ENCODE data around the gene CBX2.

The CBX2 gene

DNA sequence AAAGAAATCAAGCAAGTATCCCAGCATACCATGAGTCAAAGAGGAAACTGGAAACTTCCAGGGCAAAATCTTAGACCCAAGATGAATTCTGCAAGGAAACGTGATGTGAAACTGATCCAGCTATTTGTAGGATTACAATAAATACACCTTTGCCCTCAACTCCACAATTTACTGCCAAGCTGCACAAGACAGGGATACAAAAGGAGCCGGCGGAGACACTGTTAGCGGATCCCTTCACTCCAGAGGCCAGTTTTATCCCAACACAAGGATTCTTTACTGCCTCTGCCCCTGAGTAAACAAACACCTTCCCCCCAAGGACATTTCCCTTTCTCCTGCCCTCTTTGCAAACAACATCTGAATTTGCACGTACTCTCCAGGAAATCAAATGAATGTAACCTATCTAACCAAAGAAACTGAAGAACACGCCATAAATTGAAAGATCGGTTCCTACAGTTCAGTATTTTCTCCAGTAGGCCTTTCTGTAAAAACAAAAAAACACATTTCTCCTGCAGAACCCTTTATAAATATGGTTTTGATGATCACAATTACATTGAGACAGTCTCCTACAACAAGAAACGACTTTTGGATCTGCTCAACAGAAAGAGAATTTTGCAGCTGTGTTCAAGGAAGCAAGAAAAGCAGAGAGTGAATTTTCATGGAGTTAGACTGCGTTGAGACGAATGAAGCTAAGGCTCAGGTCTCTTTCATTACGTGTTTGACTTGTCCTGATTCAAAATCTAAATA is 1.4 kb upstream of the CBX2 start:
- Histone ChIP-seq H3K4me1 (ENCODE audit: control insufficient read depth in 1 of 2, insufficient read depth in 2 of 2, low read length in 2 of 2) (peaks cover 0 to 21% of the 10 kb centered on the region in 2 donors), H3K9me3 (ENCODE audit: control insufficient read depth in 1 of 2, low read length in 2 of 2) (no peaks in the 10 kb centered on the region), H3K27ac (ENCODE audit: low read length) (no peak overlapping the region), H3K27me3 (ENCODE audit: low read depth, low read length) (peaks cover 48% of the 10 kb centered on the region), H3K36me3 (ENCODE audit: control insufficient read depth in 1 of 2, insufficient read depth in 2 of 2, low read length in 2 of 2) (no peaks in the 10 kb centered on the region), H3K4me3 (ENCODE audit: low read depth in 1 of 2, low read length in 2 of 2) (peak overlapping the region in 1 of 2 donors; percentile 26)

- no peaks in the 10 kb centered on the region for H3K36me3 ChIP-seq (ENCODE audit: control insufficient read depth in 1 of 2, insufficient read depth in 2 of 2, low read length in 2 of 2)
These were observed 641 bp upstream of the CBX2 start for GRCh38 chr17:79777120-79777893.

DNA sequence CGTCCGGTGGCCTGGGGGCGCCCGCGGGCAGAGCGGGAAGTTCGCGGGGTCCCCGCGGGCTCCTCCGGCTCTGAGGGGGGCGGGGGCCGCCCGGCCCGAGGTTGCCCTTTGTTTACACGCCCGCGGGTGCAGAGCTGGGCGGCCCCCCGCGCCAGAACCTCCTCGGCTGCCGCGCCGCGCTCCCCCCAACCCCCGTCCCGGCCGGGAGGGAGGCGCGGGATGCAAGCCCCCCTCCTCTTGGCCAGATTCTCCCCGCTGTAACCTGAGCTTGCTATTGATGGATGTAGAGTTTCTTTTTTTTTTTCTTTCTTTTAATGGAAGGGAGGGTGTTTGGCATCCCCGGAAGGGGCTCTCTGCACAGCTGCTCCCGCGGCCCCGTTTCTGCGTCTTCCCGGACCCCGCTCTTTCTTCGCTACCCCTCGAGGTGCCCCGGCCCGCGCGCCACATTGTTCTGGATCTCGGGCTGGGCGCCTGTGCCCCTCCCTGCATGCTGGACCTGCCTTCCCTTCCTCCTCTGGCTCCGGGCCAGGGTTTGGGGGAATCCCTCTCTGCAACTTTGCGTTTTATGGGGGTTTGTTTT is 646 bp downstream of the CBX2 start:
- Histone ChIP-seq H3K4me3 (ENCODE audit: low read depth in 1 of 2, low read length in 2 of 2) (peak overlapping the region in 1 of 2 donors; percentile 58), H3K27ac (ENCODE audit: low read length) (no peak overlapping the region), H3K4me1 (ENCODE audit: control insufficient read depth in 1 of 2, insufficient read depth in 2 of 2, low read length in 2 of 2) (peaks cover 0 to 21% of the 10 kb centered on the region in 2 donors), H3K27me3 (ENCODE audit: low read depth, low read length) (peaks cover 47% of the 10 kb centered on the region), H3K36me3 (ENCODE audit: control insufficient read depth in 1 of 2, insufficient read depth in 2 of 2, low read length in 2 of 2) (no peaks in the 10 kb centered on the region), H3K9me3 (ENCODE audit: control insufficient read depth in 1 of 2, low read length in 2 of 2) (no peaks in the 10 kb centered on the region)

More at GRCh38 chr17:79777120-79777893, 641 bp upstream of the CBX2 start:
- Histone ChIP-seq H3K9me3 (ENCODE audit: control insufficient read depth in 1 of 2, low read length in 2 of 2) (no peaks in the 10 kb centered on the region), H3K4me1 (ENCODE audit: control insufficient read depth in 1 of 2, insufficient read depth in 2 of 2, low read length in 2 of 2) (peaks cover 0 to 21% of the 10 kb centered on the region in 2 donors), H3K27ac (ENCODE audit: low read length) (no peak overlapping the region), H3K4me3 (ENCODE audit: low read depth in 1 of 2, low read length in 2 of 2) (peak overlapping the region; percentile 26 to 52), H3K27me3 (ENCODE audit: low read depth, low read length) (peaks cover 48% of the 10 kb centered on the region)

DNA sequence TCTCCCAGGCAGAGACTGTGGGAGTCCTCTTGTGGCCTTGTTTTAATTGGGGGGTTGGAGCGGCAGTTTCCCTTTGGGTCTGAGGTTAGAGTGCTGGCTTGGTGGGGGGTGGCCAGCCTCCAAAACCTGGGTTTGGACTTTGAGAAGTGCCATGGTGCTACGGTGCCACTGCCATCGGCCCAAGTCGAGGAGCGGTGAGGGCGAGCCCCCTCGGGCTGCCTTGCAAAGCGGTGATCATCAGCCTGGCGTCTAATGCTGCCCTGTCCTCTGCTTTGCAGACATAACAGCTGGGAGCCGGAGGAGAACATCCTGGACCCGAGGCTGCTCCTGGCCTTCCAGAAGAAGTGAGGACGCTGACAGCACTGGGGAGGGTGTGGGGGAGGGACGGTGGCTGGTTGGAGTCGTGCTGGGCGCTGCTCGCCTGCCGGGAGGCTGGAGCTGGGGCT is 1.2 kb downstream of the CBX2 start:
- Histone ChIP-seq H3K27me3 (ENCODE audit: low read depth, low read length) (peaks cover 42% of the 10 kb centered on the region), H3K27ac (ENCODE audit: low read length) (no peak overlapping the region), H3K9me3 (ENCODE audit: control insufficient read depth in 1 of 2, low read length in 2 of 2) (no peaks in the 10 kb centered on the region), H3K4me1 (ENCODE audit: control insufficient read depth in 1 of 2, insufficient read depth in 2 of 2, low read length in 2 of 2) (peaks cover 0 to 21% of the 10 kb centered on the region in 2 donors), H3K4me3 (ENCODE audit: low read depth in 1 of 2, low read length in 2 of 2) (no peak overlapping the region), H3K36me3 (ENCODE audit: control insufficient read depth in 1 of 2, insufficient read depth in 2 of 2, low read length in 2 of 2) (no peaks in the 10 kb centered on the region)

GRCh38 chr17:79779661-79780365 is 1.9 kb downstream of the CBX2 start:
- Histone ChIP-seq H3K9me3 (ENCODE audit: control insufficient read depth in 1 of 2, low read length in 2 of 2) (no peaks in the 10 kb centered on the region), H3K4me3 (ENCODE audit: low read depth in 1 of 2, low read length in 2 of 2) (no peak overlapping the region), H3K36me3 (ENCODE audit: control insufficient read depth in 1 of 2, insufficient read depth in 2 of 2, low read length in 2 of 2) (no peaks in the 10 kb centered on the region), H3K4me1 (ENCODE audit: control insufficient read depth in 1 of 2, insufficient read depth in 2 of 2, low read length in 2 of 2) (peaks cover 0 to 21% of the 10 kb centered on the region in 2 donors), H3K27ac (ENCODE audit: low read length) (no peak overlapping the region), H3K27me3 (ENCODE audit: low read depth, low read length) (peaks cover 35% of the 10 kb centered on the region)

GRCh38 chr17:79781012-79781650 is 3.2 kb downstream of the CBX2 start:
- Histone ChIP-seq H3K9me3 (ENCODE audit: control insufficient read depth in 1 of 2, low read length in 2 of 2) (no peaks in the 10 kb centered on the region), H3K27ac (ENCODE audit: low read length) (no peak overlapping the region), H3K27me3 (ENCODE audit: low read depth, low read length) (peaks cover 26% of the 10 kb centered on the region), H3K36me3 (ENCODE audit: control insufficient read depth in 1 of 2, insufficient read depth in 2 of 2, low read length in 2 of 2) (no peaks in the 10 kb centered on the region), H3K4me3 (ENCODE audit: low read depth in 1 of 2, low read length in 2 of 2) (no peak overlapping the region), H3K4me1 (ENCODE audit: control insufficient read depth in 1 of 2, insufficient read depth in 2 of 2, low read length in 2 of 2) (peaks cover 0 to 21% of the 10 kb centered on the region in 2 donors)

DNA sequence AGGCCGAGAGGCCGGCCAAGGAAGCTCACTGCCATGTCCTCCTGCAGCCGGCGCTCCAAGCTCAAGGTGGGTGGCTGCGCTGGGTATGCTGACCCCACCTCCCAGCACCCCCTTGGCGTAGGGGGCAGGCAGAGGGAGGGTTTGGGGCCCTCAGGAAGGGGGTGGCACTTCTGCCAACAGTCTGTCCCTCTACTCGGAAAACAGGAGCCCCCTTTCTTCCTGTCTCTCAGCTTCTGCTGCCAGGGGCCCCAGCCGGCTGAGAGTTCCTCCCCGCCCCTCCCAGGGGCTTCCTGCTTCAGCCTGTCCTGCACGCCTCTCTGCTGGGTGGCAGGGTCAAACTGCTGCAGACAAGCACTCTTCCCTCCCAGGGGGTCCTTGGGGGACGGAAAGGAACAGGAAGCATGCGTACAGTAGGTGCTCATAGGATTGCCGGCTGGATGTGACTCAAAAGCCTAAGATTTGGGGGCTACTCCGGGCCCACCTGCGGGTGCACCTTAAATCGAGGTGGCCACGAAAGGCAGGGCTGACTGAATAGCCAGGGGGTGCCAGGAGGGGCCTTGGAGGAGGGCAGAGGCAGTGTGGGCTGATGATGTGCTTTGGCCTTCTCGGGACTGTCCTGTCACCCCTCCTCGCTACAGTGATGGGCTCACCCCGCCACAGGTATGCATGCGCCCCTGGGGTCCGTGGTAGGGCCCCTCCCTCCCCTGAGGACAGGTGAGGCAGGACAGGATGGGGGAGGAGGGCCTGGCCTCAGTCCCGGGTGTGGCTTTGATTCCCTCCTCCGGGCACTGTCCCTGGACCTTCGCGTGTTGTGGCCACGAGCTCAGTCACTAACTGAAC is 4.0 kb downstream of the CBX2 start:
- H3K27me3 ChIP-seq (ENCODE audit: low read depth, low read length), result peaks cover 26% of the 10 kb centered on the region
- H3K36me3 ChIP-seq (ENCODE audit: control insufficient read depth in 1 of 2, insufficient read depth in 2 of 2, low read length in 2 of 2), result no peaks in the 10 kb centered on the region
- no peak overlapping the region for H3K27ac ChIP-seq (ENCODE audit: low read length)
- no peak overlapping the region for H3K4me3 ChIP-seq (ENCODE audit: low read depth in 1 of 2, low read length in 2 of 2)
- H3K9me3 ChIP-seq (ENCODE audit: control insufficient read depth in 1 of 2, low read length in 2 of 2), result no peaks in the 10 kb centered on the region
- H3K4me1 ChIP-seq (ENCODE audit: control insufficient read depth in 1 of 2, insufficient read depth in 2 of 2, low read length in 2 of 2), result peaks cover 0 to 19% of the 10 kb centered on the region in 2 donors

- H3K9me3 ChIP-seq (ENCODE audit: control insufficient read depth in 1 of 2, low read length in 2 of 2), result no peaks in the 10 kb centered on the region
- peaks cover 0 to 8% of the 10 kb centered on the region in 2 donors for H3K4me1 ChIP-seq (ENCODE audit: control insufficient read depth in 1 of 2, insufficient read depth in 2 of 2, low read length in 2 of 2)
- H3K27me3 ChIP-seq (ENCODE audit: low read depth, low read length), result peaks cover 34% of the 10 kb centered on the region
- no peak overlapping the region for H3K4me3 ChIP-seq (ENCODE audit: low read depth in 1 of 2, low read length in 2 of 2)
- H3K27ac ChIP-seq (ENCODE audit: low read length), result no peak overlapping the region
- H3K36me3 ChIP-seq (ENCODE audit: control insufficient read depth in 1 of 2, insufficient read depth in 2 of 2, low read length in 2 of 2), result no peaks in the 10 kb centered on the region
These were observed 5.9 kb downstream of the CBX2 start for GRCh38 chr17:79783891-79784290.

DNA sequence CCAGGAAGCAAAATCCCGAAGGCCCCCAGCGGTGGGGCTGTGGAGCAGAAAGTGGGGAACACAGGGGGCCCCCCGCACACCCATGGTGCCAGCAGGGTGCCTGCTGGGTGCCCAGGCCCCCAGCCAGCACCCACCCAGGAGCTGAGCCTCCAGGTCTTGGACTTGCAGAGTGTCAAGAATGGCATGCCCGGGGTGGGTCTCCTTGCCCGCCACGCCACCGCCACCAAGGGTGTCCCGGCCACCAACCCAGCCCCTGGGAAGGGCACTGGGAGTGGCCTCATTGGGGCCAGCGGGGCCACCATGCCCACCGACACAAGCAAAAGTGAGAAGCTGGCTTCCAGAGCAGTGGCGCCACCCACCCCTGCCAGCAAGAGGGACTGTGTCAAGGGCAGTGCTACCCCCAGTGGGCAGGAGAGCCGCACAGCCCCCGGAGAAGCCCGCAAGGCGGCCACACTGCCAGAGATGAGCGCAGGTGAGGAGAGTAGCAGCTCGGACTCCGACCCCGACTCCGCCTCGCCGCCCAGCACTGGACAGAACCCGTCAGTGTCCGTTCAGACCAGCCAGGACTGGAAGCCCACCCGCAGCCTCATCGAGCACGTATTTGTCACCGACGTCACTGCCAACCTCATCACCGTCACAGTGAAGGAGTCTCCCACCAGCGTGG is 6.5 kb downstream of the CBX2 start:
- H3K36me3 ChIP-seq (ENCODE audit: control insufficient read depth in 1 of 2, insufficient read depth in 2 of 2, low read length in 2 of 2), result no peaks in the 10 kb centered on the region
- H3K27me3 ChIP-seq (ENCODE audit: low read depth, low read length), result peaks cover 36% of the 10 kb centered on the region

More for the DNA sequence above, 6.5 kb downstream of the CBX2 start:
- Histone ChIP-seq H3K4me3 (ENCODE audit: low read depth in 1 of 2, low read length in 2 of 2) (no peak overlapping the region), H3K27ac (ENCODE audit: low read length) (no peak overlapping the region), H3K9me3 (ENCODE audit: control insufficient read depth in 1 of 2, low read length in 2 of 2) (no peaks in the 10 kb centered on the region), H3K4me1 (ENCODE audit: control insufficient read depth in 1 of 2, insufficient read depth in 2 of 2, low read length in 2 of 2) (peaks cover 0 to 5% of the 10 kb centered on the region in 2 donors)

All from muscle layer of duodenum (tissue), 2 donors.